Activated T-helper 2 cell treated with anti-CD3 and anti-CD28 coated beads, Interferon-gamma antibody, Interleukin-2, Interleukin-4, amounts not matched to agents 10 μg/mL and 5 μg/mL and 100 μg/mL, durations not matched to agents 14 hours and 24 hours and 36 hours (primary cell): ENCODE results near the gene SLCO3A1. TPM values are rescaled to one million over a fixed set of nuclear protein-coding genes. Genes with fewer than 3 reads are reported as not detected.

Experiments
- DNase-seq: peaks from one replicate; pipeline ENCODE4 v3.0.0; 2021; ENCODE audit warnings: low spot score
- H3K27ac Mint-ChIP-seq: one replicate; pipeline ENCODE4 v1.8.0; 2021; ENCODE audit warnings: mixed read lengths
- H3K27me3 Mint-ChIP-seq: one replicate; pipeline ENCODE4 v1.8.0; 2021; ENCODE audit warnings: low read depth, mixed read lengths
- H3K36me3 Mint-ChIP-seq: one replicate; pipeline ENCODE4 v1.8.0; 2021; ENCODE audit warnings: low read depth, mixed read lengths
- H3K4me1 Mint-ChIP-seq: one replicate; pipeline ENCODE4 v1.8.0; 2021; ENCODE audit warnings: low read depth, mixed read lengths
- H3K4me3 Mint-ChIP-seq: one replicate; pipeline ENCODE4 v1.8.0; 2021; ENCODE audit warnings: low read depth, mild to moderate bottlenecking, moderate library complexity, mixed read lengths
- H3K9me3 Mint-ChIP-seq: one replicate; pipeline ENCODE4 v1.8.0; 2021; ENCODE audit warnings: mixed read lengths
- intact Hi-C: fragments of 100-400 bp; cut with micrococcal nuclease; formaldehyde crosslinking; loops from one replicate; pipeline ENCODE4 v1.15.1; 2023
- total RNA-seq: library from RNA; stranded (reverse); gene quantifications from 2 replicates; pipeline ENCODE4 v1.2.3, GENCODE V29; 2022

The SLCO3A1 gene
- total RNA-seq, 1 donor from 2014 or later = 26.3 TPM

GRCh38 chr15:91874992-91875660 is 21.6 kb downstream of the SLCO3A1 start:
- Mint-ChIP-seq H3K4me1 (peaks cover 31% of the 10 kb centered on the region), H3K27me3 (no peaks in the 10 kb centered on the region), H3K36me3 (peaks cover 38% of the 10 kb centered on the region), H3K9me3 (peaks cover 9% of the 10 kb centered on the region), H3K4me3 (no peak overlapping the region), H3K27ac (no peak overlapping the region)
- intact Hi-C loops = no loop called here
- no peak for DNase-seq

- Mint-ChIP-seq H3K27ac (no peak overlapping the region), H3K9me3 (no peaks in the 10 kb centered on the region), H3K4me3 (no peak overlapping the region), H3K27me3 (no peaks in the 10 kb centered on the region), H3K4me1 (peaks cover 26% of the 10 kb centered on the region), H3K36me3 (peaks cover 29% of the 10 kb centered on the region)
- no peak for DNase-seq
- intact Hi-C loops = no loop called here
Measured at GRCh38 chr15:91876187-91876586, 22.7 kb downstream of the SLCO3A1 start.

GRCh38 chr15:91878319-91878870 is 24.9 kb downstream of the SLCO3A1 start:
- Mint-ChIP-seq H3K27me3 (no peaks in the 10 kb centered on the region), H3K36me3 (peaks cover 21% of the 10 kb centered on the region), H3K4me3 (no peak overlapping the region), H3K9me3 (no peaks in the 10 kb centered on the region), H3K27ac (no peak overlapping the region), H3K4me1 (peaks cover 22% of the 10 kb centered on the region)
- no peak for DNase-seq
- intact Hi-C loops = no loop called here

- no peak overlapping the region for H3K4me3 Mint-ChIP-seq
- no peak overlapping the region for H3K27ac Mint-ChIP-seq
- intact Hi-C loops = no loop called here
- H3K27me3 Mint-ChIP-seq = no peaks in the 10 kb centered on the region
- peaks cover 16% of the 10 kb centered on the region for H3K36me3 Mint-ChIP-seq
- no peaks in the 10 kb centered on the region for H3K9me3 Mint-ChIP-seq
- no peak for DNase-seq
- peaks cover 18% of the 10 kb centered on the region for H3K4me1 Mint-ChIP-seq
Measured at GRCh38 chr15:91879158-91879557, 25.6 kb downstream of the SLCO3A1 start.

- no peak for DNase-seq
- Mint-ChIP-seq H3K36me3 (peaks cover 9% of the 10 kb centered on the region), H3K27ac (no peak overlapping the region), H3K4me1 (peaks cover 7% of the 10 kb centered on the region), H3K4me3 (no peak overlapping the region), H3K27me3 (no peaks in the 10 kb centered on the region), H3K9me3 (no peaks in the 10 kb centered on the region)
- intact Hi-C loops = no loop called here
Measured at GRCh38 chr15:91880373-91880772, 26.9 kb downstream of the SLCO3A1 start.

- Mint-ChIP-seq H3K27me3 (no peaks in the 10 kb centered on the region), H3K9me3 (no peaks in the 10 kb centered on the region), H3K36me3 (peaks cover 6% of the 10 kb centered on the region), H3K4me1 (peaks cover 16% of the 10 kb centered on the region), H3K4me3 (no peak overlapping the region), H3K27ac (no peak overlapping the region)
- DNase-seq = no peak
- intact Hi-C loops = no loop called here
Measured at GRCh38 chr15:91881569-91882297, 28.2 kb downstream of the SLCO3A1 start.

- Mint-ChIP-seq H3K4me3 (no peak overlapping the region), H3K27ac (no peak overlapping the region), H3K4me1 (peaks cover 20% of the 10 kb centered on the region), H3K9me3 (no peaks in the 10 kb centered on the region), H3K27me3 (no peaks in the 10 kb centered on the region), H3K36me3 (no peaks in the 10 kb centered on the region)
- intact Hi-C loops = no loop called here
- no peak for DNase-seq
Measured at GRCh38 chr15:91882858-91883586, 29.5 kb downstream of the SLCO3A1 start.

- Mint-ChIP-seq H3K27ac (no peak overlapping the region), H3K36me3 (no peaks in the 10 kb centered on the region), H3K27me3 (no peaks in the 10 kb centered on the region), H3K4me3 (no peak overlapping the region), H3K9me3 (no peaks in the 10 kb centered on the region), H3K4me1 (peaks cover 20% of the 10 kb centered on the region)
- intact Hi-C loops = no loop called here
- no peak for DNase-seq
Measured at GRCh38 chr15:91884606-91885005, 31.1 kb downstream of the SLCO3A1 start.

- peaks cover 20% of the 10 kb centered on the region for H3K4me1 Mint-ChIP-seq
- H3K27me3 Mint-ChIP-seq = no peaks in the 10 kb centered on the region
- no peak overlapping the region for H3K4me3 Mint-ChIP-seq
- no peaks in the 10 kb centered on the region for H3K9me3 Mint-ChIP-seq
- intact Hi-C loops = no loop called here
- DNase-seq = no peak
- H3K36me3 Mint-ChIP-seq = no peaks in the 10 kb centered on the region
- H3K27ac Mint-ChIP-seq = no peak overlapping the region
Measured at GRCh38 chr15:91885054-91885453, 31.5 kb downstream of the SLCO3A1 start.

GRCh38 chr15:91885714-91886270 is 32.3 kb downstream of the SLCO3A1 start:
- Mint-ChIP-seq H3K4me1 (peaks cover 18% of the 10 kb centered on the region), H3K4me3 (no peak overlapping the region), H3K9me3 (no peaks in the 10 kb centered on the region), H3K27ac (no peak overlapping the region), H3K27me3 (no peaks in the 10 kb centered on the region), H3K36me3 (no peaks in the 10 kb centered on the region)
- intact Hi-C loops = no loop called here
- no peak for DNase-seq

- Mint-ChIP-seq H3K4me1 (peaks cover 17% of the 10 kb centered on the region), H3K36me3 (no peaks in the 10 kb centered on the region), H3K9me3 (no peaks in the 10 kb centered on the region), H3K4me3 (no peak overlapping the region), H3K27ac (no peak overlapping the region), H3K27me3 (no peaks in the 10 kb centered on the region)
- no peak for DNase-seq
- intact Hi-C loops = no loop called here
Measured at GRCh38 chr15:91886878-91887277, 33.4 kb downstream of the SLCO3A1 start.

GRCh38 chr15:91887321-91887720 is 33.8 kb downstream of the SLCO3A1 start:
- intact Hi-C loops = no loop called here
- no peak for DNase-seq
- Mint-ChIP-seq H3K4me3 (no peak overlapping the region), H3K27me3 (no peaks in the 10 kb centered on the region), H3K27ac (no peak overlapping the region), H3K9me3 (no peaks in the 10 kb centered on the region), H3K36me3 (no peaks in the 10 kb centered on the region), H3K4me1 (peaks cover 19% of the 10 kb centered on the region)
